H1 (cell line): ENCODE results near the gene INTU. TPM values are rescaled to one million over a fixed set of nuclear protein-coding genes. Genes with fewer than 3 reads are reported as not detected.
A peak's percentile ranks its signal among the peaks of the same experiment; 100 is the strongest.

Experiments
- CTCF ChIA-PET: fragments of 300-600 bp; sonication (Branson Sonifier 250); formaldehyde crosslinking; loops from one replicate; lab custom pipeline; 2021; ENCODE audit not compliant: partially characterized antibody; lab: Charles Lee
- POLR2A ChIA-PET: fragments of 300-600 bp; sonication (Branson Sonifier 250); formaldehyde crosslinking; loops from one replicate; lab custom pipeline; 2021; ENCODE audit warnings: inconsistent platforms; ENCODE audit not compliant: partially characterized antibody; lab: Charles Lee
- DNase-seq, 2 experiments: peaks; one replicate each; pipeline versions ENCODE4 v3.0.0 to v3.0.0-alpha.2; 2010 to 2022; ENCODE audit warnings: low spot score in 2 of 2, low read depth in 1 of 2, mixed read lengths in 1 of 2
- FAIRE-seq: peaks from 2 replicates; lab custom pipeline; 2011; peaks lifted over from hg19 to GRCh38; lab: Jason Lieb, UNC
- H2AFZ ChIP-seq: 2 replicates; pipeline ENCODE4 v1.8.1; 2012; ENCODE audit warnings: low read length, inconsistent platforms
- H2AK5ac ChIP-seq: 2 replicates; pipeline ENCODE4 v1.6.1; 2013; ENCODE audit warnings: low read depth, low read length
- H2BK120ac ChIP-seq: replicated peaks from 2 replicates; pipeline ENCODE3; 2013; ENCODE audit warnings: low read depth, low read length, inconsistent platforms
- H2BK12ac ChIP-seq: 2 replicates; pipeline ENCODE4 v1.6.1; 2013; ENCODE audit warnings: low read depth, low read length
- H2BK15ac ChIP-seq: 2 replicates; pipeline ENCODE4 v1.6.1; 2013; ENCODE audit warnings: low read length
- H2BK20ac ChIP-seq: 2 replicates; pipeline ENCODE4 v1.6.1; 2013; ENCODE audit warnings: low read length
- H2BK5ac ChIP-seq: 2 replicates; pipeline ENCODE4 v1.6.1; 2013; ENCODE audit warnings: low read depth, low read length
- H3K14ac ChIP-seq: 2 replicates; pipeline ENCODE4 v1.6.1; 2013; ENCODE audit warnings: inconsistent platforms; ENCODE audit not compliant: insufficient read length
- H3K18ac ChIP-seq: 2 replicates; pipeline ENCODE4 v1.6.1; 2013; ENCODE audit warnings: low read length; ENCODE audit errors: extremely low read depth
- H3K23ac ChIP-seq: 2 replicates; pipeline ENCODE4 v1.6.1; 2013; ENCODE audit warnings: inconsistent platforms; ENCODE audit not compliant: insufficient read length
- H3K23me2 ChIP-seq: 2 replicates; pipeline ENCODE4 v1.6.1; 2013; ENCODE audit warnings: low read depth, low read length
- H3K27ac ChIP-seq: 2 replicates; pipeline ENCODE4 v1.6.1; 2011; ENCODE audit warnings: low read depth, low read length, inconsistent platforms
- H3K27me3 ChIP-seq, 4 experiments: replicated peaks in 1 of 4; 1 replicate in 1 of 4; 2 replicates in 3 of 4; pipeline versions ENCODE4 v1.6.1 to v1.8.1; 2011 to 2013; ENCODE audit warnings: low read length in 3 of 4, mild to moderate bottlenecking in 3 of 4, inconsistent platforms in 2 of 4, mixed read lengths in 2 of 4, moderate library complexity in 1 of 4; ENCODE audit not compliant: control insufficient read depth in 3 of 4, insufficient read depth in 3 of 4; ENCODE audit errors: extremely low read depth in 1 of 4
- H3K36me3 ChIP-seq, 4 experiments: 2 replicates each; pipeline versions ENCODE4 v1.6.1 to v1.8.1; 2011 to 2013; ENCODE audit warnings: mild to moderate bottlenecking in 4 of 4, low read length in 3 of 4, moderate library complexity in 2 of 4, control low read depth in 1 of 4, inconsistent platforms in 1 of 4; ENCODE audit not compliant: insufficient read depth in 4 of 4, control insufficient read depth in 2 of 4
- H3K4ac ChIP-seq: replicated peaks from 2 replicates; pipeline ENCODE3; 2013; ENCODE audit warnings: low read length, low read depth, mixed read lengths, inconsistent platforms; ENCODE audit not compliant: insufficient read length
- H3K4me1 ChIP-seq, 4 experiments: replicated peaks in 1 of 4; 1 replicate in 1 of 4; 2 replicates in 3 of 4; pipeline versions ENCODE4 v1.6.1 to v1.8.1; 2011 to 2013; ENCODE audit warnings: low read length in 3 of 4, inconsistent platforms in 2 of 4, mixed read lengths in 1 of 4; ENCODE audit not compliant: insufficient read depth in 4 of 4, control insufficient read depth in 3 of 4
- H3K4me2 ChIP-seq, 2 experiments: 2 replicates each; pipeline versions ENCODE4 v1.6.1 to v1.8.1; 2011 to 2013; ENCODE audit warnings: low read depth in 2 of 2, low read length in 2 of 2, control low read depth in 1 of 2, inconsistent platforms in 1 of 2, mild to moderate bottlenecking in 1 of 2; ENCODE audit not compliant: insufficient read depth in 1 of 2
- H3K4me3 ChIP-seq, 4 experiments: fragments of 200-600, 300-600 bp in 1 of 4; sonication (generic), shearing (Covaris generic), sonication (Bioruptor Twin) in 1 of 4; 2 replicates each; pipeline versions ENCODE4 v1.5.1 to v1.8.1; 2011 to 2016; ENCODE audit warnings: low read length in 4 of 4, low read depth in 3 of 4, control low read depth in 2 of 4, inconsistent platforms in 2 of 4, mild to moderate bottlenecking in 2 of 4, mixed read lengths in 1 of 4, moderate library complexity in 1 of 4; ENCODE audit not compliant: insufficient read depth in 2 of 4; ENCODE audit errors: extremely low read depth in 1 of 4
- H3K56ac ChIP-seq: replicated peaks from 2 replicates; pipeline ENCODE3; 2013; ENCODE audit warnings: low read depth, mild to moderate bottlenecking, mixed read lengths, low read length, inconsistent platforms; ENCODE audit not compliant: insufficient read length
- H3K79me1 ChIP-seq: 2 replicates; pipeline ENCODE4 v1.6.1; 2013; ENCODE audit warnings: low read depth, low read length, control low read depth
- H3K79me2 ChIP-seq, 2 experiments: 2 replicates each; pipeline versions ENCODE4 v1.6.1 to v1.8.1; 2012 to 2013; ENCODE audit warnings: low read length in 2 of 2, mild to moderate bottlenecking in 2 of 2, inconsistent platforms in 1 of 2; ENCODE audit not compliant: insufficient read depth in 2 of 2, control insufficient read depth in 1 of 2
- H3K9ac ChIP-seq, 4 experiments: replicated peaks in 1 of 4; 1 replicate in 1 of 4; 2 replicates in 3 of 4; pipeline versions ENCODE4 v1.6.1 to v1.8.1; 2011 to 2013; ENCODE audit warnings: low read depth in 3 of 4, low read length in 3 of 4, control low read depth in 2 of 4, mild to moderate bottlenecking in 2 of 4, moderate library complexity in 2 of 4, inconsistent platforms in 1 of 4; ENCODE audit errors: extremely low read depth in 1 of 4
- H3K9me3 ChIP-seq, 2 experiments: 2 replicates each; pipeline versions ENCODE4 v1.6.1 to v1.8.1; 2012 to 2013; ENCODE audit warnings: mild to moderate bottlenecking in 2 of 2, moderate library complexity in 2 of 2, control low read depth in 1 of 2, inconsistent platforms in 1 of 2, low read depth in 1 of 2, low read length in 1 of 2, mixed read lengths in 1 of 2; ENCODE audit not compliant: insufficient read depth in 2 of 2
- H4K20me1 ChIP-seq, 2 experiments: replicated peaks in 1 of 2; 2 replicates each; pipeline versions ENCODE3 to v1.8.1; 2011 to 2013; ENCODE audit warnings: inconsistent platforms in 2 of 2, low read length in 2 of 2, mild to moderate bottlenecking in 1 of 2; ENCODE audit not compliant: insufficient read depth in 2 of 2, control insufficient read depth in 1 of 2
- H4K5ac ChIP-seq: 2 replicates; pipeline ENCODE4 v1.6.1; 2013; ENCODE audit warnings: low read length, low read depth, mixed read lengths, inconsistent platforms; ENCODE audit not compliant: insufficient read length
- H4K8ac ChIP-seq: 2 replicates; pipeline ENCODE4 v1.8.0; 2013; ENCODE audit warnings: mild to moderate bottlenecking, moderate library complexity, low read length, inconsistent platforms; ENCODE audit not compliant: insufficient read depth; ENCODE audit errors: extremely low read depth
- H4K91ac ChIP-seq: replicated peaks from 2 replicates; pipeline ENCODE3; 2013; ENCODE audit warnings: low read length, mixed read lengths, inconsistent platforms; ENCODE audit not compliant: insufficient read length
- BRCA1 ChIP-seq: IDR thresholded peaks from 2 replicates; pipeline ENCODE4 v1.6.1; 2012; ENCODE audit warnings: low read depth, low read length, improper control_type of control experiment
- EGR1 ChIP-seq: IDR thresholded peaks from 2 replicates; pipeline ENCODE4 v1.6.1; 2011; ENCODE audit warnings: low read depth, low read length, borderline replicate concordance
- HDAC6 ChIP-seq: IDR thresholded peaks from one replicate; pipeline ENCODE4 v1.7.1; 2012; ENCODE audit warnings: low read depth, mild to moderate bottlenecking, inconsistent platforms, low read length, moderate library complexity
- PHF8 ChIP-seq: fragments of 200-600 bp; sonication (generic); conservative IDR thresholded peaks from 2 replicates; pipeline ENCODE4 v1.7.1; 2012; ENCODE audit warnings: low read depth, mild to moderate bottlenecking, inconsistent platforms, low read length, moderate library complexity
- RXRA ChIP-seq: IDR thresholded peaks from 2 replicates; pipeline ENCODE4 v1.6.1; 2011; ENCODE audit warnings: low read depth, mild to moderate bottlenecking, low read length, moderate library complexity; ENCODE audit not compliant: insufficient read depth
- SIN3A ChIP-seq, 2 experiments: IDR thresholded peaks in 1 of 2; conservative IDR thresholded peaks in 1 of 2; 2 replicates each; pipeline ENCODE4 v1.6.1; 2011 to 2012; ENCODE audit warnings: low read length in 2 of 2, improper control_type of control experiment in 1 of 2, low read depth in 1 of 2, mild to moderate bottlenecking in 1 of 2
- SP1 ChIP-seq: IDR thresholded peaks from 2 replicates; pipeline ENCODE4 v1.6.1; 2011; ENCODE audit warnings: low read depth, low read length
- TAF7 ChIP-seq: optimal IDR thresholded peaks from 2 replicates; pipeline ENCODE3; 2011; ENCODE audit warnings: low read depth, mild to moderate bottlenecking, inconsistent platforms, low read length, moderate library complexity, borderline replicate concordance
- ZNF274 ChIP-seq: IDR thresholded peaks from 2 replicates; pipeline ENCODE4 v1.7.0; 2012; ENCODE audit warnings: low read length, borderline replicate concordance; ENCODE audit errors: extremely low read depth
- WGBS, 2 experiments: shearing (Covaris generic) in 1 of 2; methylation state at CpG; one replicate each; pipeline versions ENCODE4 v1.1.6 to v1.1.7; 2013 to 2015; ENCODE audit warnings: low lambda C conversion rate in 2 of 2, mixed read lengths in 2 of 2, inconsistent platforms in 1 of 2, low coverage in 1 of 2, missing lambda C conversion rate in 1 of 2; ENCODE audit not compliant: insufficient replicate concordance in 2 of 2, insufficient coverage in 1 of 2, insufficient read length in 1 of 2; ENCODE audit errors: extremely low coverage in 1 of 2, missing lambda C conversion rate in 1 of 2; 5-methylcytosine and 5-hydroxymethylcytosine counted together
- polyA plus RNA-seq, 7 experiments: library from polyadenylated mRNA; depleted of rRNA in 3 of 7; stranded (reverse) in 5 of 7; unstranded in 2 of 7; fragments of >200 nt in 5 of 7; fragments of 200-250 nt in 2 of 7; gene quantifications; 1 replicate in 5 of 7; 2 replicates in 1 of 7; 4 replicates in 1 of 7; pipeline versions ENCODE4 v1.2.1 to v1.2.3, GENCODE V29; 2011 to 2013; ENCODE audit warnings: missing spikeins in 2 of 7, mixed read lengths in 2 of 7
- total RNA-seq: library from RNA; stranded (reverse); fragmentation: NEBNext Ultra II Directional; extraction: Animal tissue kit (Norgen Biotek cat#: 25700); gene quantifications from 2 replicates; pipeline ENCODE4 v1.2.1, GENCODE V29; 2021

Gene INTU
- total and polyA plus RNA-seq, 2 of the 8 experiments (the other 6 are each of a cell fraction or from before 2014, with no cell fraction given) = 6.0 to 15.1 TPM

DNA sequence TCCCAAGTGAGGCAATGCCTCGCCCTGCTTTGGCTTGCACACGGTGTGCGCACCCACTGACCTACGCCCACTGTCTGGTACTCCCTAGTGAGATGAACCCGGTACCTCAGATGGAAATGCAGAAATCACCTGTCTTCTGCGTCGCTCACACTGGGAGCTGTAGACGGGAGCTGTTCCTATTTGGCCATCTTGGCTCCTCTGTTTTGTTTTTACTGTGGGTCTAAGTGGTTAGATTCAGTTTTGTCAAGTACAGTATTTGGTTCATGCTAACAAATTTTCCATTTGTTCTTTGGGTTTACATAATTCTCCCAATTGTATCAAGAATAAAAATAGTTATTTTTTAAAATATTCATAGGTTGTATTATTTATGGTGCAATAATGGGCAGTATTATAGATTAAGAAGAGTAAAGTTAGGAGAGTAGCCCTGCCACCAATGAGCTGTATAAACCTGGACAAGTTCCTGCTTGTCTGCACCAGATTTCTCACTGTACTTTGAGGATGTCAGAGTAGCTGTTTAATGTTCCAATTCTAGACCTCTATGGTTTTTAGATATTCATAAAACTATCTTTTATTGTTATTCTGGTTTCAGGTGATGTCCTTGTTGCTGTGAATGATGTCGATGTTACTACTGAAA is 23.4 kb downstream of the INTU start:
- Histone ChIP-seq H3K4me2 (peak overlapping the region in 1 of 2 experiments; percentile 38; a peak in 1 of 4 replicates), H2BK5ac (no peak overlapping the region; the same call in 1 of the 2 replicates), H2BK12ac (no peak overlapping the region), H3K18ac (no peak overlapping the region; the same call in 1 of the 2 replicates), H3K9me3 (no peaks in the 10 kb centered on the region), H3K27ac (no peak overlapping the region), H3K56ac (no peak overlapping the region), H4K20me1 (peaks cover 0 to 2% of the 10 kb centered on the region in 2 experiments), H4K8ac (no peak overlapping the region), H3K14ac (no peak overlapping the region), H2BK20ac (no peak overlapping the region), H4K91ac (no peak overlapping the region), H3K4me3 (no peak overlapping the region), H3K36me3 (no peaks in the 10 kb centered on the region; a peak in 1 of 8 replicates), H3K23me2 (no peaks in the 10 kb centered on the region), H3K79me2 (no peaks in the 10 kb centered on the region), H2BK120ac (no peak overlapping the region), H2AFZ (no peak overlapping the region), H4K5ac (no peak overlapping the region), H3K9ac (no peak overlapping the region), H3K27me3 (no peaks in the 10 kb centered on the region), H3K4ac (no peak overlapping the region), H3K23ac (no peak overlapping the region), H2BK15ac (no peak overlapping the region), H2AK5ac (no peak overlapping the region), H3K79me1 (no peaks in the 10 kb centered on the region; the same call in 1 of the 2 replicates), H3K4me1 (no peaks in the 10 kb centered on the region)
- 90% methylated on average over 8 of the region's 9 CpGs; no CpG with 5 or more reads in 1 of the 2 experiments for WGBS, 2 experiments
- FAIRE-seq (no peak), DNase-seq (no peak)
- ChIA-PET CTCF (interaction anchor here (1.7 kb wide), 1 partner anchor 33 kb away, joined by 6 read pairs; no protein-coding TSS in a partner anchor), POLR2A (interaction anchor here (0.6 to 1.5 kb wide), 4 partner anchors 34 to 122 kb away, joined by 3 read pairs; no protein-coding TSS in a partner anchor)
- TF ChIP-seq PHF8 (no peak), BRCA1 (no peak), SIN3A (conservative IDR thresholded peaks at IDR 0.05 in 1 of 2, IDR thresholded peaks at IDR 0.05 in 1 of 2; ENCODE audit: low read depth in 1 of 2, low read length in 2 of 2) (no peak), SP1 (no peak), TAF7 (no peak), EGR1 (no peak), ZNF274 (no peak), HDAC6 (no peak), RXRA (no peak)
